Measurements from ENCODE around the gene NRXN3.

- TF ChIP-seq, protein P1, sequence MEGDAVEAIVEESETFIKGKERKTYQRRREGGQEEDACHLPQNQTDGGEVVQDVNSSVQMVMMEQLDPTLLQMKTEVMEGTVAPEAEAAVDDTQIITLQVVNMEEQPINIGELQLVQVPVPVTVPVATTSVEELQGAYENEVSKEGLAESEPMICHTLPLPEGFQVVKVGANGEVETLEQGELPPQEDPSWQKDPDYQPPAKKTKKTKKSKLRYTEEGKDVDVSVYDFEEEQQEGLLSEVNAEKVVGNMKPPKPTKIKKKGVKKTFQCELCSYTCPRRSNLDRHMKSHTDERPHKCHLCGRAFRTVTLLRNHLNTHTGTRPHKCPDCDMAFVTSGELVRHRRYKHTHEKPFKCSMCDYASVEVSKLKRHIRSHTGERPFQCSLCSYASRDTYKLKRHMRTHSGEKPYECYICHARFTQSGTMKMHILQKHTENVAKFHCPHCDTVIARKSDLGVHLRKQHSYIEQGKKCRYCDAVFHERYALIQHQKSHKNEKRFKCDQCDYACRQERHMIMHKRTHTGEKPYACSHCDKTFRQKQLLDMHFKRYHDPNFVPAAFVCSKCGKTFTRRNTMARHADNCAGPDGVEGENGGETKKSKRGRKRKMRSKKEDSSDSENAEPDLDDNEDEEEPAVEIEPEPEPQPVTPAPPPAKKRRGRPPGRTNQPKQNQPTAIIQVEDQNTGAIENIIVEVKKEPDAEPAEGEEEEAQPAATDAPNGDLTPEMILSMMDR (IDR thresholded peaks at IDR 0.05) = no peak
- no peak for TF ChIP-seq POLR2AphosphoS5 (IDR thresholded peaks at IDR 0.05)
These were observed 1426.4 kb downstream of the NRXN3 start for GRCh38 chr14:79596551-79596950.

Data from stomach (tissue), 4 donors.